Inflammatory macrophage treated with lipopolysaccharide for 1 hour (primary cell): Measurements from ENCODE around the gene DAG1.

Experiments used
- DNase-seq, 2 donors: peaks; one replicate each; pipeline ENCODE4 v3.0.0-alpha.2; 2020 to 2022

DAG1 gene

DNA sequence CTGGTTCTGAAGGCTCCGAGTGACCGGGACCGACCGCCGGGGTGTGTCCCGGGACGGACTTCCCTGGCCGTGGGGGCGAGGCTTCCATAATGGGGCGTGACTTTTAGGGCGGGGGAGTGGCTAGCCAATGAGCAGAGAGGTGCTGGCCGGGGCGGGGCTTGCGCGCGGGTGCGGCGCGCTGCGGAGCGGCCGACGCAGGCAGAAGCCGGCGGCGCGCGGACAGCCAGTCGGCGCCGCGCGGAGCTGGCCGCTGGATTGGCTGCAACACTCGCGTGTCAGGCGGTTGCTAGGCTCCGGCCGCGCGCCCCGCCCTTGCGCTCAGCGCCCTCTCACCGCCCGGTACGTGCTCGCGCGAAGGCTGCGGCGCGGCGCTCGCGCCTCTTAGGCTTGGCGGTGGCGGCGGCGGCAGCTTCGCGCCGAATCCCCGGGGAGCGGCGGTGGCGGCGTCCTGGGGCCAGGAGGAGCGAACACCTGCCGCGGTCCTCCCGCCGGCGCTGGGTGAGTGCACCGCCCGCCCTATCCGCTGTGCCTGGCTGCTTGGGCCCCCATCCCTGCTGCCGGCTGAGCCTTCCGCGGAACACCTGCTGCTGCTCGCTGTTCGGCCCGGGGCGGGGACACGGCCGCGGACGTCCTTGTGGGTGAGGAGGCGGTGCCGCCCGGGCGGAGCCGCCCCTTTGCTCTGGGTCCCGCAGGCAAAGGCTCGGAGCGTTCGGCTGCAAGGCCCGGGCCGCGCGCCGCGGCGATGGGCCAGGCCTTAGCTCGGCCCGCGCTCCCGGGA lies at the start of gene DAG1:
Gene DAG1 (plus strand): TSS at position 332 of the 778 bp plus-strand sequence. CDS start 40,268 bp downstream, outside the sequence.
- peak; percentile 95 to 99 for DNase-seq

DNA sequence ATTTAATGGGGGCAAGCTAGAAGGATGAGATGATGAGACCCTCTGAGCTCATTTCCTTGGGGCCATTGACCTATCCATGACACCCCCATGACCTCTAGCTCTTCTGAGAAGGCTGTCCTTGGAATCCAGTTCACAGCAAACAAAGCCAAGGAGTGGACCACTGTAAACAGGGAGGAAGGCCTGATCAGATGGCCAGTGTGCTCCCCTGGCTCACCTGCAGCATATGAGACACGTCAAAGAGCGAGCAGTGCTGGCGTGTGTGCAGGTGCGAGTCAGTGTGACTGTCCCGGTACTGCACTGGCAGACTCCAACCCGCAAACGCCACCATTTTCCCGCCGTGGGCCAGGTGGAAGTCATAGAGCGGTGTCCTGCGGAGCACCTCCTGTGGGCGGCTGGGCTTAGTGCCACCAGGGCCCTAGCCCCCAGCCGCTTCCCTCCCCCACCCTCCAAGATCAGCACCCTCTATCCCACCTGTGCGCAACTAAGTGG lies 48.1 kb upstream of the DAG1 start:
- DNase-seq, result no peak

DNA sequence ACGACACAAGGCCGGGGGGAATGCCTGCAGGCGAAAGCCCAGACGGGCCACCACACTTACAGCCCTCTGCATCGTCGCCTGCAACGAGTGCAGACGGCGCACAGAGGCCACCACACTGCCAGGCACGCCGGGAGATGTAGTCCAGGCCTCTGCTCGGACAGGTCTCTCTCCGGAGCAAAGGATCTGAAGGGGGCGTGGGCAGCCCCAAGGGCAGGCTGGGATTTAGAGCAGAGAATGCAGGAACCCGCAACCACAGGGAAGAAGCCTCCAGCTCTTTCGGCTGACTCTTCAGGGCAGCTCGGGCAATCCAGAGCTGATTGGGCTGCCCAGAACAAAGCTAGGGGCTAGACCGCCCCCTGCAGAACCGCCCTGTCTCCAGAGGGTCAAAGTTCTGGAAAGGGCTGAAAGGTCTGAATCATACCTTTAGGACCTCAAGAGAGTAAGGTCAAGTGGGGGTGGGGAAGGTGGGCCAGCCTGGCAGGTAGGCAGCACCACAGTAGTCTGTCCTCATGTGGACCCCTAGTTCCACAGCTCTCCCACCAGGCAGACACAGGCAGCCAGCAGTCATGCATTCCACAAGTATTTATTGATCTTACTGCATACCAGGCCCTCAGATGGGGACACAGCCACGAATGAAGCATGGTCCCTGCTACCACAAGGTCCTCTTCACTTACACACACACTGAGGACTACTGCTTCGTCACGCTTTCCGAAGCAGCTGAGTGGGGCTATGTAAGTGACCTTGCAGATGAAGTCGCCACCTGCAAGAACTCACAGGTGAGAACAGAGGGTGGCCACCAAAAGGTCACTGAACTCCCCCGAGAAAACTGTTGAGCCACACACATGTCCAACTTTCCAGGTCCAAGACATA lies 47.5 kb upstream of the DAG1 start, which contains the start of gene AMT:
Gene AMT (minus strand): TSS at position 95 of the 870 bp plus-strand sequence. CDS start 23 bp downstream, at position 72.
- DNase-seq, result peak in 1 of 2 donors; percentile 25

DNA sequence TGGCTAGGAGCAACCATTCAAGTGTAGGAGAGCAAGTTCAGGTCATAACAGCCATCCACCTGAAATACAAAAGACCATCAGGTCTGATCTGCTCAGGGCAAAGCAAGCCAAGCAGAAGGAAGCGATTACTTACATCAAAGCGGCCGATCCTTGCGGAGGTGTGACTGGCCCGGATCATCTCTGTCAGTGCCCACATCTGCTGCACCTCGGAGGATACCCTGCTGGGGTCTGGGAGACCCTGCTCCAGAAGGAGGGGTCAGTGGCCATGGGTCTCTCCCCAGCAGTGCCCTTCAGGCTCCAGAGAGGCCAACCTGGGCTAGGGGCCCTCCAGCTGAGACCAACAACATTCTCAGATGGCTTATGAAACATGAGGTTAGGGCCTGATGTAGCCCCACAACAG lies 45.3 kb upstream of the DAG1 start:
- no peak for DNase-seq

DNA sequence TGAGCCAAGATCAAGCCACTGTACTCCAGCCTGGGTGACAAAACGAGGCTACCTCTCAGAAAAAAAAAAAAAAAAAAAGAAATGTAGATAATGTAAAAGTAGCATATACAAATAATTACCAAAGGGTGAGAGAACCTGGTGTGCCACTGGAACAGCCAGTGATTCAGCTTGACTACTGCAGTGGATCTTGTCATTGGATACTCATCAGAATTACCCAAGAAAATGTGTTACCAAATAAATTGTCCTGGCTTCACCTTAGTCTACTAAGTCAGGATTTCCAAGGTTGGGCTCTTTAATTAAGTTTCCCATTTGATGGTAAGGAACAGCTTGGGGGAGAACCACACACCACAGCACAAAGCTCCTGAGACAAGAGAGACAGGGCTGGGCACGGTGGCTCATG lies 42.5 kb upstream of the DAG1 start:
- DNase-seq, result peak in 1 of 2 donors; percentile 37

DNA sequence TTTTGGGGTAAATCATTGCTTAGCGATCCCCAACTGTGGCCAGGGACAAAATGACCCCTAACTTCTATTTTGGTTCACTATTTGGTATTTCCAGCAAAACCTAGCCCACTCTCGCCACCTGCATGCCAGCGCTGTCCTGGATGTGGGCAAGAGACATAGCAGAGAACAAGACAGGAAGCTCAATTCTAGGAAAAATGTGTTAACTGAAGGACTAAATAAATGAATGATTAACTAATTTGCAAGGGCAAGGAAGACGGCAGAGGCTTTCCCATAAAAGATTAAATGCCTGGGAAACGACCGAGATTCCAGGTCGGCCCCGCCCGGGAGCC lies 41.4 kb upstream of the DAG1 start:
- no peak for DNase-seq

DNA sequence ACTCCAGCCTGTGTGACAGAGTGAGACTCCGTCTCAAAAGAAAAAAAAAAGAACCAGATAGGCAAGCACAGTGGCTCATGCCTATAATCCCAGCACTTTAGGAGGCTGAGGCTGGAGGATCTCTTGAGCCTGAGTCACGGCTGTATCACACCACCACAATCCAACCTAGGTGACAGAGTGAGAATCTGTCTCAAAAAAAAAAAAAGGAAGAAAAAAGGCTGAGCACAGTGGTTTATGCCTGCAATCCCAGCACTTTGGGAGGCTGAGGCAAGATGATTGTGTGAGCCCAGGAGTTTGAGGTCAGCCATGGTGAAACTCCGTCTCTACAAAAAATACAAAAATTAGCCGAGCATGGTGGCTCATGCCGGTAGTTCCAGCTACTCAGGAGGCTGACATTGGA lies 35.3 kb upstream of the DAG1 start:
- DNase-seq, result no peak

DNA sequence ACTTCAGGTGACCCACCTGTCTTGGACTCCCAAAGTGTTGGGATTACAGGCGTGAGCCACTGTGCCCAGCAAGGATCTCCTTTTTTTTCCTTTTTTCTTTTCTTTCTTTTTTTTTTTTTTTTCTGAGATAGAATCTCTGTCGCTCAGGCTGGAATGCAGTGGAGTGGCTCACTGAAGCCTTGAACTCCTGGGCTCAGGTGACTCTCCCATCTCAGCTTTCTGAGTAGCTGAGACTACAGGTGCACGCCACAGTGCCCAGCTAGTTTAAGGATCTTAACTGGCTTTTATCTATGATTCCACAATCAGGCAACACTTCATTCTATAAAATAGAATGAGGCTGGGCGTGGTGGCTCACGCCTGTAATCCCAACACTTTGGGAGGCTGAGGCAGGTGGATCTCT lies 24.7 kb upstream of the DAG1 start:
- DNase-seq, result no peak

DNA sequence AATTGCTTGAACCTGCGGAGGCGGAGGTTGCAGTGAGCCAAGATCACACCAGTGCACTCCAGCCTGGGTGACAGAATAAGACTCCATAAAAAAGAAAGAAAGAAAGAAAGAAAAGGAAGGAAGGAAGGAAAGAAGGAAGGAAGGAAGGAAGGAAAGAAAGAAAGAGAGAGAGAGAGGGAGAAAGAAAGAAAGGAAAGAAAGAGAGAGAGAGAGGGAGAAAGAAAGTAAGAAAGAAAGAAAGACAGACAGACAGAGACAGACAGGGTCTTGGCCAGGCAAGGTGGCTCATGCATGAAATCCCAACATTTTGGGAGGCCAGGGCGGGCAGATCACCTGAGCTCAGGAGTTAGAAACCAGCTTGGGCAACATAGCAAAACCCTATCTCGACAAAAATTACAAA lies 16.4 kb upstream of the DAG1 start:
- no peak for DNase-seq

DNA sequence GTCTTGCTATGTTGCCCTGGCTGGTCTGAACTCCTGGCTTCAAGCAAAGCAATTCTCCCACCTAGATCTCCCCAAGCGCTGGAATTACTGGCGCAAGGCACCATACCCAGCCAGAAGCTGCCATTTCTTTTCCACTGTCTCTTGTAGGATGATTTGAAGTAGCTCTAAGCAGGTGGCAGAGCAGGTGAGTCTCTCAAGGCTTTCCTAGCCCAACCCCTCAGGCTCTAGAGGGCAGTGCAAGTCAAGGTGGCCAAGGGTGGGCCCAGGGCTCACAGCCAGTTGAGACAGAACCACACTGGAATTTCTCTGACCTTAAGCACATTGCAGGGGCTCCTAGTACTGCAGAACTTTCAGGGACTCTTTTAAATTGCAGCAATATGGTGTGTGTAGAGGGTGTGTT lies 15.6 kb upstream of the DAG1 start:
- no peak for DNase-seq

DNA sequence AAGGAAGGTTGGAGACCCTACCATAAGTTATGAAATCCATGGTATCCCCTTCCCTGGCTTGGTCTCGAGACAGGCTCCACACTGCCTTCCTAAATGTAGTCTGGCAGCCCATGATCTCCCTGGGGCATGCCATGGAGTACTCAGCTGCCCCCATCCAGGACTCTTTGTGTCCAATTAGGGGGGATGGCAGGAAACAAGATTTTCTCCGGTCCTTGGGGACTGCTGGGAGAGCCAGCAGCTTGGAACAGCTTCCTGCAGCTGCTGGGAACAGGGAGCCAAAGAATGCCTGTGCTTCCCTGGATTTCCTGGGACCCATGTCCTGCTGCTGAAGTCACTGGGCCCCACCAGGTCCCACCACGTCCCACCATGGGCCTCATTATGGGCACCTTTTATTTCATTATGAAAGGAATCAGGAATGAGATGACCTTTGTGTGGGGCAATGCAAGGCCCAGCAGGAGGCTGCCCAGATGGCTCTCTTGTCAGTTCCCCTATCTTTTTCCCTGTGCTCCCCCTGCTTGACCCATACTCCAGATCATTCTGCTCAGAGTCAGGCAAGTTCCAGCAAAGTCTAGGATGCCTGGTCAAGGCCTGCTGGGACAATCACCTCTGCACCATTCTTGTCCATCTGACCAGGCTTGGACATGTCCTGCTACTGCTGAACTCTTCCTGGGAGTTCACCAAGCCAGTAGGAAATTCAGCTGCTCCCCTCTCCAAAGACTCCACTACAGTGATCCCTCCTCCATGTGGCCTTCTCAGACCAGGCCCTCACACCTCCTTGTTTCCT lies 15.0 kb upstream of the DAG1 start:
- no peak for DNase-seq

DNA sequence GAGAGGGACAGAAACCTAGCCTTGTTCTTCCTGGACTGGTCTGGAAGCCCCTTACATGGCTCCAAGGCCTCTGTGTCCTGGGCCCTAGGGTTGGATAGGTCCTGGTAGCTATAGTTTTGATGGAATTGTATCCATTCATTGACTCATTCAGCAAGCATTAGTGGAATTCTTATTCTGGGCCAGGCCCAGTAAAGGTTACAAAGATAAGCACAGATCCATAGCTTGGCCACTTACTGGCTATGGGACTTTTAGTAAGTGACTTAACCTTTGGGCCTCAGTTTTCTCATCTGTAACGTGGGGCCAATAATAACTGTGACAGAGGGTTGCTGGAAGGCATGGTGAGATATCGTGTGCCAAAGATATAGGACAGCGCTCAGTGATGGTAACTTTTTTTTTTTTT lies 13.6 kb upstream of the DAG1 start:
- DNase-seq, result no peak

DNA sequence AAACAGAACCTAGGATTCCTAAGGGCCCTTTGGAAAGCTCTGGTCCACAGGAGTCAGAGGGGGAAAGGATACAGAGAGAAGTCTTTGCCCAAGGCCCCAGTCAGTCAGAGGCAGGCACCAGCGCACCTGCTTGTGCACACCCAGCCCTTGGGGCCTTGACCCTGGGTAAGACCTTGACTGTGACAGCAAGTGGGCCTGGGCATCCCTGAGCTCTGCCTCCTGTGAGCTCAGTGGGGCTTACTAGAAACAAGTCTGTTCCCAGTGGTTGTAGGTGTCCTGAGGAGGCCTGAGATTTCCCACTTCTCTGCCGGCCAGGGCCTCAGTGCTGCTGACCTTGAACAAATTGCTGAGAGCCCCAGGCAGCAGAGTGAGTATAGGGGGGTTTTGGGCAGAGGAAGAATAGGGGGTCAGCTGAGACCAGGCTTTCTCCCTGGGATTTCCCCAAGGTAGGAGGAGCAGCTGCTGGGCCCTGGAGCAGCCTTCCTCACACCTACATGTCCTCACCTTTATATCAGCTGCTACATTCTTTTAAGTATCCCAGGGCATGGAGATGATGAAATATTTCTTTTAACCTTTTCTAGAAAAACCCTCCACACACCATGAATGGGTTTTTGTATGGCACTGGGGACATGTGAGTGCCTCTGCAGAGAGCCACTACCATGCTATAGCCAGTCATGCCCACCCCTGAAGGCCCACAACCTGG lies 9.7 kb upstream of the DAG1 start:
- DNase-seq, result no peak

DNA sequence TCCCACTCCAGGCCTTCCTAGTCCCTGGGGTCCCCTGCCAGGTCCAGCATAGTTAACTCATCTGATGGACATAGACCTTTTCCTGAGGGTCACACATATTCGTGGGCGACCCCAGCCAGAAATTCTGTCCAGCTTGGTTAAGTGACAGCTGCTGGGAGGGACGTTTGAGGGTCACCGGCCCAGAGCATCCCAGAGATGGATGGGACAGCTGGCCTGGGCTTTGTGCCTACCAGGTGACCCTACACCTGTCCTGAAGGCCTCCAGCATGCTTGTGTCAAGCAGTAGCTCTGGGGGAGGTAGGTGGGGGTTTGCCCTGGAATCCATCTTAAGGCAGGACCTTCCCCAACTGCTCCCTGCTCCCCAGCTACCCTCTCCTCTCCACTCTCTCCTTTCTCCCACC lies 9.1 kb upstream of the DAG1 start:
- DNase-seq, result no peak

DNA sequence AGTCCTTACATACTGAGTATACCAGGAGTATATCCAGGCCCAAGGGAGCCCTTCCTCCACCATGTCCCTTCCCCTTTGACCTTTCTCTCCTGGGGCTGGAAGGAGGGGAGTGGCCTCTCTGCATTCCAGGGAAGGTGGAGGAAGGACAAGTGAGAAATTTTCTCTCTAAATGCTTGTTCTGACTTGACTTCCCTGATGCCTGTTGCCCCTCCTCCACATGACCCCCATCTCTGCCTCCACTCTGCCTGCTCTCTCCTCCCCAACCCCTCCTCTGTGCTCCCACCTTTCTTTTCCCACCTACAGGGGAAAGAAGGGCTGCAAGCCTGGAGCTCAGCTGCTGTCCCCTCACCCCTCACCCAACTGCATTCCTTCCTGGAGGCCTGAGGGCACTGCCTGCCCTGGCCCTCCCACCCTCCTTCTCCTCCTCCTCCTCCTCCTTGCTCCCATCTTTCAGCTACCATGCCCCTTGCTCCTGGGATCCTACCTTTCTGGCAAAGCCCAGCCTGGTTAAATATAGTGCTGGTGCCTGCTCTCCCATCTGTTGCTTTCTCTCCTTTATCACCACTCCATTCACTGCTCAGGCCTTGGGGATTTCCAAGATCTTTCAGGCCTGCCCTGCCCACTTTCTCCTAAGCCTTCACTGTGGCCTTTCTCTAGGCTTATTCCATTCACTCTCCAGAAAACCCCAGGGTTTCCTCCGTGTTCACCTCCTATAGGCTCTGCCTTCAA lies 8.5 kb upstream of the DAG1 start:
- DNase-seq, result no peak

DNA sequence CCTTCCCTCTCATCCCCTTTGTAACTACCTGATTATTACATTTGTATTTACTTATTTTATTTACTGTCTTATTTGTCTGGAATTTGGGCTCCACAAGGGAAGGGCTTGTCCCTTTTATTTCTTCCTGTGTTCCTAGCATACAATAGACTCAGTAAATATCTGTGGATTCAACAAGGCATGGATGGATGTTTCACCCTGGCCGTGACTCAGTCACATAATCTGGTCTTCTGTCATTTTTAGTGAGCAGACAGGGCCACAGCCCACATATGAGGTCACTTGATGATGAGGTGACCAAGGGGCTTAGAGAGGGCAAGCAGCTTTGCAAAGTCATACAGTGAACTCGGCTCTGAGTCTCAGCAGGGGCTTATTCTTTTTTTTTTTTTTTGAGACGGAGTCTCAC lies 7.8 kb upstream of the DAG1 start:
- no peak for DNase-seq

DNA sequence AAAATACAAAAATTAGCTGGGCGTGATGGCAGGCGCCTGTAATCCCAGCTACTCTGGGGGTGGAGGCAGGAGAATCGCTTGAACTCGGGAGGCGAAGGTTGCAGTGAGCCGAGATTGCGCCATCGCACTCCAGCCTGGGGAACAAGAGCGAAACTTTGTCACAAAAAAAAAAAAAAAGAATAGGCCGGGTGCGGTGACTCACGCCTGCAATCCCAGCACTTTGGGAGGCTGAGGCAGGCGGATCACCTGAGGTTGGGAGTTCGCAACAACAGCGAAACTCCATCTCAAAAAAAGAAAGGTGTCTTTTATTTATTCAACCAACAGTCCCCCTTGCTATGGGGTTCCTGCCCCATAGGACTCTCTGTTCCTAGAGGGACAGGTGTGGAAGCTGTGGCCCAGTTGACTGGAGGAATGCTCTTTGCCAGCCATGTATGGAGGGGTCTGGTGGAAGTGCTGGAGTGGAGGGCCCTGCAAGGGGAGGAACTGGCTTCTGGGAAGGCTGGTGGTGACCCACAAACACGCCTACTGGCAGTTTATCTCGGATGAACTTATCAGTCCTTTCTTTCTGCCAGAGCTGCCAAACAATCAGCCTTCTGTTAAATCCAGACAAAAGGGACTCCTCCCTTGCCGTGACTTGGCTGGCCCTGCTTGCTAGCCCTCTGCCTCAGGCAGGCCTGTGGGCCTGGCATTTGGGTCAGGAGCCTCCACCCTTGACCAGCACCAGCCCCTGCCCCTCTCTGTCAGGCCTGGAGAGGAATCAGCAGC lies 4.6 kb upstream of the DAG1 start:
- peak; percentile 40 to 60 for DNase-seq

DNA sequence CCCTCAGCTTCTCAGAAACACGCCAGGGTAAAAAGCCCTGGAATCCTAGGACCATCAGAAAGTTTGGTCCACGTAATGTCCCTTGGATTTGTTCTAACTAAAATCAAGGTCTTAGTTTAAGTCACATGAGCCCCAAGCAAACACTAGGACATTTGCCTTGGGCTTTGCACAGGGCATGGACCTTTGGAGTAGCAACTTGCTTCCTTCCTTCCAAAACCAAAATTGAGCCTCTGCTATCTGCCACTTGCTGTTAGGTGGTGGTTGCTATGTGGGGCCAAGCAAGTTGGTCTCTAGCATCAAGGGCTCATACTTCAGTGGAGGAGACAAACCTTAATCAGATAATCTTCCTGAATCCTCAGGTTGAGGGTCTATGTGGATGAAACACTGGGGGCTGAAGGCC lies 4.0 kb upstream of the DAG1 start:
- DNase-seq, result no peak

DNA sequence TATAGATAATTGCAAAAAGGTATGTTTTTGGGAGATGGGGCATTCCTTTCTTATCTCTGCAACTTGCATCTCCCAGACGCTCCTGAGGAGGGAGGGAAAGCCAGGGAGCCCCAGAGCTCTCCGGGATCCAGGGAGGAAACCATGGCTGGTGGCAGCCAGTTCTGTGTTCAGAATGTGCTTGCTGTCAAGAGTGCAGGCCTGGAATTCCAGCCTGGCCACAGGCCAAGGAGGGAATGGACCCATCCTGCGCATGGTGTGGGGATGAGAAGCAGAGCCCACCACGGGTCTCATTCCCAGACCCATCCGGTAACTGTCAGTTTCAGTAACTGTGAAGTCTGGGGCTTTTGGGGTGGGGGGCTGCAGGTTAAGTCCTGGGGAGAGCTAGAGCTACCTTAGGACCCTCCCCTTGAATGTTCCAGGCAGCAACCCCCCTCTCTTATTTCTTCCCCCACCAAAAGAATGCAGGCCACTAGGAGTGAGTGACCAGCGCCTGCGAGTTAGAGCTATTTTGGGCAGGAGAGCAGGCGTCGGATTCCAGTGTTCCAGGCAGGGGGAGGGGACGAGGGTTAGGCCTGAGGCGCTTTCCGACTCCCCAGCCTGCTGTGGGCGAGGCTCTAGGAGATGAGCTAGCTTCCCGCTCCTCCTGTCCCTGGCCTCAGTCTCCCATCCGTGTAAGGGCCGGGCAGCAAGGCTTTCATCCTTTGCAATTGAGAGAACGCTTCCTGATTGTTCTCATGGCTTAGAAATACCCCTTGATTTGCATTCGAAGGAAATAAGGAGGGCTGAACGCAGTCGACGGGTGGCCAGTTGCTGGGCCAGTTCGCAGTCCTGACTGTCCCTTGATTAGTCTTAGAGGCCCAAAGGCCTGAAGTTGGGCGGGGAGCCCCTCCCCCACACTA lies 781 bp upstream of the DAG1 start:
- DNase-seq, result no peak
